GM19463 (cell line): ENCODE results near the gene VAMP3.

Source experiments
- ATAC-seq: cut with Tn5 transposase; IDR thresholded peaks from one replicate; pipeline ENCODE4 v1.9.1; 2021; ENCODE audit warnings: mild to moderate bottlenecking, moderate library complexity; ENCODE audit not compliant: unreplicated experiment

The VAMP3 gene

GRCh38 chr1:7810395-7810794, 39.3 kb downstream of the VAMP3 start:
- no peak for ATAC-seq

GRCh38 chr1:7811476-7811875, 40.4 kb downstream of the VAMP3 start:
- no peak for ATAC-seq

- no peak for ATAC-seq
Observed at GRCh38 chr1:7813677-7814373, 42.7 kb downstream of the VAMP3 start.

DNA sequence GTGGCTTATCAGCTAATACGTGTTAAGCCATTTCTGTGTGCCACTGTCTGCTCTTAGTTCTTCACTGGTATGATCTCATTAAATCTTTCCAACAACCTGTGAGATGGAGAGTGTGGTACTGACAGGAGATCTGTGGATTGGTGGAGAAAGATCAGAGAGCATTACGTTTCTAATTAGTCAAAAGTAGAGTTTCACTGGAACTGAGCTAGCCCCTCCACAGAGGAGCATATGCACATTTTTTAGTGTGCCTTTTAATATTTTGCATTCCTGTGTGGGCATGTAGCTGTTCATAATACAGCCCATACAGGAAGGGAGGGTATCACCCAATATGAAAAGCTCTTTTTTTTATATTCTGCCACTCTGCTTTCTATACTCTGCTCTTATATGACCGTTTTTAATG, 50.2 kb downstream of the VAMP3 start:
- ATAC-seq: no peak

DNA sequence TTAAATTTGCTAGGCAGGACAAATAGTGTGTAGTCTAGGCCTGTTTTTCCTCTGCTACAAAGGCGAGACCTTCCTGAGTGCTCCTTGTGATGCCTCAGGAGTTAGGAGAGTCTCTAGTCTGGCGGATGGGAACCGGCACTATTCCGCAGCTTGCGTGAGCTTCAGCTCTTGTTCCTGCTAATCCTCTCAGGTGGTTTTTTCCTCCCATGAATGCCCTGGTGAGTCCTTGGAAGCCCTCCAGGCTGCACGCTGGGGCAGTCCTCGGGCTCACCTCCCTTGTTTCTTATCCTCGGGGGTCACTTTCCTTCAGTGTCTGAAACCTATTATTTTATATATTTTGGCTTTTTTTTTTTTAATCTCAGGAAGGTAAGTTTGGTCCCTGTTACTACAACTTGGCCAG, 53.6 kb downstream of the VAMP3 start:
- no peak for ATAC-seq

DNA sequence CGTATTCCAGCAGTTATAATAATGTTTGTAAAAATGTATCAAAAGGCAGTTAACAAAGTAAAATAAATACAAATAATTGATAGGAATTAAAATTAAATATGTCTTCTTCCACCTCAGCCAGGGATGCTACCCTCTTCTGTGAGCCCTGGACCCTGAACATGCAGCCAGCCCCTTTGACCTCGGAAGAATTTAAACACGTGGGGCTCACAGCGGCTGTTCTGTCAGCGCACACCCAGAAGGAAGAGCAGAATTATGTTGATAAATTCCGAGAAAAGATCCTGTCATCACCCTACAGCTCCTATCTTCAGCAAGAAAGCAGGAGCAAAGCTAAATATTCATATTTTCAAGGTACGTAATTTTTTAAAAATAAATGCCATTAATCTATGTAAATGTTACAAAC, 55.3 kb downstream of the VAMP3 start:
- ATAC-seq: no peak

DNA sequence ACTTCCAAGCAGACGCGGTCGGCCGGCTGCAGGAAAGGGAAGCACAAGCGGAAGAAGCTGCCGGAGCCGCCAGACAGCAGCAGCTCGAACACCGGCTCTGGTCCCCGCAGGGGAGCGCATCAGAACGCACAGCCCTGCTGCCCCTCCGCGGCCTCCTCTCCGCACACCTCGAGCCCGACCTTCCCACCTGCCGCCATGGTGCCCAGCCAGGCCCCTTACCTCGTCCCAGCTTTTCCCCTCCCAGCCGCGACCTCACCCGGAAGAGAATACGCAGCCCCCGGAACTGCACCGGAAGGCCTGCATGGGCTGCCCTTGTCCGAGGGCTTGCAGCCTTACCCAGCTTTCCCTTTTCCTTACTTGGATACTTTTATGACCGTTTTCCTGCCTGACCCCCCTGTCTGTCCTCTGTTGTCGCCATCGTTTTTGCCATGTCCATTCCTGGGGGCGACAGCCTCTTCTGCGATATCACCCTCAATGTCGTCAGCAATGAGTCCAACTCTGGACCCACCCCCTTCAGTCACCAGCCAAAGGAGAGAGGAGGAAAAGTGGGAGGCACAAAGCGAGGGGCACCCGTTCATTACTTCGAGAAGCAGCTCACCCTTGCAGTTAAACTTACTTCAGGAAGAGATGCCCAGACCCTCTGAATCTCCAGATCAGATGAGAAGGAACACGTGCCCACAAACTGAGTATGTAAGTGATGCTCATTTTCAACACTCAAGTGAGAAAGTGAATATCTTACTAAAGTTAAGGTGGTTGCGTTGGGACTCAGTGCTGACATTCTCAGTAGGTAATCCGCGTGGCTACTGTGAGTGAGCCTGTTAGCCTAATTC, 56.2 kb downstream of the VAMP3 start:
- no peak for ATAC-seq
